Effector memory CD8-positive, alpha-beta T cell (primary cell): ENCODE results near the gene DCAF11.
"Not testable (repeated sequence)": the region's sequence is repeated elsewhere in the genome, so short reads cannot be mapped to it uniquely, and the experiment has no call there.

Experiments
- ATAC-seq: fragments of 150-1000 bp; cut with Tn5 transposase; replicated peaks from 2 replicates; pipeline ENCODE4 v1.10.0; 2021; ENCODE audit warnings: mild to moderate bottlenecking, moderate library complexity
- DNase-seq, 3 experiments: peaks; one replicate each; pipeline ENCODE4 v3.0.0; 2021
- H3K27ac Mint-ChIP-seq, 2 donors: one replicate each; pipeline ENCODE4 v1.8.0; 2022; ENCODE audit warnings: mild to moderate bottlenecking in 2 of 2, mixed read lengths in 2 of 2, moderate library complexity in 2 of 2
- H3K27me3 Mint-ChIP-seq, 2 donors: one replicate each; pipeline ENCODE4 v1.8.0; 2022; ENCODE audit warnings: mixed read lengths in 2 of 2
- H3K36me3 Mint-ChIP-seq: one replicate; pipeline ENCODE4 v1.8.0; 2022; ENCODE audit warnings: mild to moderate bottlenecking, moderate library complexity, mixed read lengths; ENCODE audit not compliant: insufficient read depth
- H3K4me1 Mint-ChIP-seq, 2 donors: one replicate each; pipeline ENCODE4 v1.8.0; 2022; ENCODE audit warnings: low read depth in 2 of 2, mixed read lengths in 2 of 2
- H3K4me3 Mint-ChIP-seq, 2 donors: one replicate each; pipeline ENCODE4 v1.8.0; 2022; ENCODE audit warnings: mild to moderate bottlenecking in 2 of 2, mixed read lengths in 2 of 2, moderate library complexity in 2 of 2
- H3K9me3 Mint-ChIP-seq, 2 donors: one replicate each; pipeline ENCODE4 v1.8.0; 2022; ENCODE audit warnings: mixed read lengths in 2 of 2

The DCAF11 gene

GRCh38 chr14:24095271-24096068, 19.1 kb upstream of the DCAF11 start:
- ATAC-seq (peak; percentile 16), DNase-seq (peak in 2 of 3 experiments; percentile 9 to 12)
- peak overlapping the region; percentile 97 to 98 for H3K4me3 Mint-ChIP-seq
- peak overlapping the region; percentile 95 to 96 for H3K27ac Mint-ChIP-seq
- H3K4me1 Mint-ChIP-seq: peaks cover 26 to 32% of the 10 kb centered on the region in 2 donors
- H3K9me3 Mint-ChIP-seq: no peaks in the 10 kb centered on the region
- peaks cover 11% of the 10 kb centered on the region for H3K36me3 Mint-ChIP-seq
- H3K27me3 Mint-ChIP-seq: no peaks in the 10 kb centered on the region

GRCh38 chr14:24096545-24097181, 17.9 kb upstream of the DCAF11 start:
- Mint-ChIP-seq H3K36me3 (peaks cover 19% of the 10 kb centered on the region), H3K27me3 (no peaks in the 10 kb centered on the region), H3K27ac (no peak overlapping the region), H3K4me3 (peak overlapping the region in 1 of 2 donors; percentile 24), H3K4me1 (peaks cover 24 to 29% of the 10 kb centered on the region in 2 donors), H3K9me3 (no peaks in the 10 kb centered on the region)
- DNase-seq (no peak), ATAC-seq (no peak)

GRCh38 chr14:24098229-24098926, 16.2 kb upstream of the DCAF11 start:
- Mint-ChIP-seq H3K4me3 (no peak overlapping the region), H3K9me3 (no peaks in the 10 kb centered on the region), H3K4me1 (peaks cover 17 to 20% of the 10 kb centered on the region in 2 donors), H3K36me3 (peaks cover 15% of the 10 kb centered on the region), H3K27ac (peak overlapping the region in 1 of 2 donors; percentile 35), H3K27me3 (no peaks in the 10 kb centered on the region)
- DNase-seq: no peak
- ATAC-seq: no peak

- no peak for DNase-seq
- H3K27me3 Mint-ChIP-seq: no peaks in the 10 kb centered on the region
- no peaks in the 10 kb centered on the region for H3K9me3 Mint-ChIP-seq
- peaks cover 15% of the 10 kb centered on the region for H3K36me3 Mint-ChIP-seq
- H3K4me3 Mint-ChIP-seq: no peak overlapping the region
- no peak overlapping the region for H3K27ac Mint-ChIP-seq
- ATAC-seq: no peak
- peaks cover 14 to 17% of the 10 kb centered on the region in 2 donors for H3K4me1 Mint-ChIP-seq
These were observed 15.4 kb upstream of the DCAF11 start for GRCh38 chr14:24098927-24099813.

GRCh38 chr14:24100197-24100981, 14.2 kb upstream of the DCAF11 start:
- peaks cover 11% of the 10 kb centered on the region for H3K36me3 Mint-ChIP-seq
- H3K27ac Mint-ChIP-seq: peak overlapping the region in 1 of 2 donors; percentile 4
- no peak for ATAC-seq
- H3K27me3 Mint-ChIP-seq: no peaks in the 10 kb centered on the region
- H3K4me1 Mint-ChIP-seq: peaks cover 4 to 9% of the 10 kb centered on the region in 2 donors
- no peak overlapping the region for H3K4me3 Mint-ChIP-seq
- no peaks in the 10 kb centered on the region for H3K9me3 Mint-ChIP-seq
- DNase-seq: no peak

- peaks cover 0 to 4% of the 10 kb centered on the region in 2 donors for H3K4me1 Mint-ChIP-seq
- no peaks in the 10 kb centered on the region for H3K9me3 Mint-ChIP-seq
- H3K27me3 Mint-ChIP-seq: no peaks in the 10 kb centered on the region
- ATAC-seq (no peak), DNase-seq (no peak)
- peak overlapping the region in 1 of 2 donors; percentile 4 for H3K27ac Mint-ChIP-seq
- peaks cover 11% of the 10 kb centered on the region for H3K36me3 Mint-ChIP-seq
- H3K4me3 Mint-ChIP-seq: no peak overlapping the region
These were observed 13.5 kb upstream of the DCAF11 start for GRCh38 chr14:24100982-24101494.

GRCh38 chr14:24102357-24103048, 12.1 kb upstream of the DCAF11 start:
- Mint-ChIP-seq H3K4me1 (no peaks in the 10 kb centered on the region), H3K27ac (peak overlapping the region in 1 of 2 donors; percentile 2), H3K4me3 (no peak overlapping the region), H3K36me3 (peaks cover 11% of the 10 kb centered on the region), H3K9me3 (no peaks in the 10 kb centered on the region), H3K27me3 (no peaks in the 10 kb centered on the region)
- ATAC-seq (no peak), DNase-seq (no peak)

GRCh38 chr14:24103451-24103850, 11.1 kb upstream of the DCAF11 start:
- DNase-seq (no peak), ATAC-seq (no peak)
- H3K27ac Mint-ChIP-seq: peak overlapping the region in 1 of 2 donors; percentile 2
- H3K36me3 Mint-ChIP-seq: peaks cover 11% of the 10 kb centered on the region
- no peaks in the 10 kb centered on the region for H3K9me3 Mint-ChIP-seq
- no peak overlapping the region for H3K4me3 Mint-ChIP-seq
- no peaks in the 10 kb centered on the region for H3K27me3 Mint-ChIP-seq
- peaks cover under 1 to 4% of the 10 kb centered on the region in 2 donors for H3K4me1 Mint-ChIP-seq

GRCh38 chr14:24105609-24106239, 8.9 kb upstream of the DCAF11 start:
- not testable (repeated sequence) for H3K4me3 Mint-ChIP-seq, DNase-seq, H3K36me3 Mint-ChIP-seq, H3K27me3 Mint-ChIP-seq, ATAC-seq, H3K27ac Mint-ChIP-seq, H3K9me3 Mint-ChIP-seq
- peaks cover 6 to 11% of the 10 kb centered on the region in 2 donors for H3K4me1 Mint-ChIP-seq

GRCh38 chr14:24106672-24107271, 7.8 kb upstream of the DCAF11 start:
- Mint-ChIP-seq H3K27ac (no peak overlapping the region), H3K36me3 (no peaks in the 10 kb centered on the region), H3K4me3 (no peak overlapping the region), H3K4me1 (peaks cover 6 to 11% of the 10 kb centered on the region in 2 donors), H3K9me3 (no peaks in the 10 kb centered on the region), H3K27me3 (no peaks in the 10 kb centered on the region)
- ATAC-seq (no peak), DNase-seq (no peak)

GRCh38 chr14:24108336-24108874, 6.2 kb upstream of the DCAF11 start:
- no peaks in the 10 kb centered on the region for H3K27me3 Mint-ChIP-seq
- H3K4me1 Mint-ChIP-seq: peaks cover 6 to 11% of the 10 kb centered on the region in 2 donors
- no peak overlapping the region for H3K4me3 Mint-ChIP-seq
- DNase-seq: no peak
- ATAC-seq: no peak
- H3K9me3 Mint-ChIP-seq: no peaks in the 10 kb centered on the region
- peak overlapping the region; percentile 90 to 92 for H3K27ac Mint-ChIP-seq
- H3K36me3 Mint-ChIP-seq: no peaks in the 10 kb centered on the region
